Skin of body (tissue), 3 donors: Measurements from ENCODE around the gene CFB. TPM values are rescaled to one million over a fixed set of nuclear protein-coding genes. Genes with fewer than 3 reads are reported as not detected.
"Not testable (repeated sequence)": the region's sequence is repeated elsewhere in the genome, so short reads cannot be mapped to it uniquely, and the experiment has no call there.

Experiments
- DNase-seq: peaks from one replicate; lab custom pipeline; 2025; lab: John Stamatoyannopoulos, UW
- small RNA-seq: library from RNA; depleted of rRNA; stranded (forward); fragments of <200 nt; gene quantifications from one replicate; pipeline ENCODE3, GENCODE V24; 2014; ENCODE audit warnings: low replicate concordance
- total RNA-seq: library from RNA; depleted of rRNA; stranded (reverse); fragments of >200 nt; gene quantifications from one replicate; pipeline ENCODE4 v1.2.3, GENCODE V29; 2014

The CFB gene
- total RNA-seq, 1 donor from 2014 or later = 2.2 TPM

DNA sequence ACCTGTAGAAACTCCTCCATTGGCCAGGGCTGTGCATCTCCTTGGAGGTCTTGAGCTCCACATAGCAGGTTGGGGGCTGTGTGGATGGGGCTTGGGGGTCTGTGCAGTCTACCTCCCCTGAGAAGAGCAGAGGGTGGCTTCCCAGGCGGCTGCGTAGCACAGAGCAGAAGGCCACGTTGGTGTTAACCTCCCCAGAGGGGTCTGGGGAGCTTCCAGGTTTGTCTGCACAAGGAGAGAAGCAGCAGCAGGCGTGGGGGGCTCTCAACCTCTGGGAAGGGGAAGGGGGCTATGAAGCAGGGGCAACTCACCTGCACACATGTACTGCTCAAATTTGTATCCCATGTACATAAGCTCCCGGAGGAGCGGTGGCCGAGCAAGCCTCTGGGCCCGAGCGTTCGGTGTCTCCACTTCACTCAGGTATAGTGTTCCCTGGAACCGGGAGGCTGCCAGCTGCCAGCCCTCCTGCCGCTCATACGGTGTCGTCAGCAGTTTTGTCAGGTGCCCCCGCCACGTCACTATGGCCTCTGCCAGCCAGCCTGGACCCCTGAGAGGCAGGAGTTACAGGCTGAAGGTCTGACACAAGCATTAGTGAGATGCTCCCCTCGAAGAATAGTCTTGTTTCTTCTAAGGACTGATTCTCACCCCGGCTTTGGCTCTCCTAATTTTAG, 24.8 kb downstream of the CFB start:
- no peak for DNase-seq

DNA sequence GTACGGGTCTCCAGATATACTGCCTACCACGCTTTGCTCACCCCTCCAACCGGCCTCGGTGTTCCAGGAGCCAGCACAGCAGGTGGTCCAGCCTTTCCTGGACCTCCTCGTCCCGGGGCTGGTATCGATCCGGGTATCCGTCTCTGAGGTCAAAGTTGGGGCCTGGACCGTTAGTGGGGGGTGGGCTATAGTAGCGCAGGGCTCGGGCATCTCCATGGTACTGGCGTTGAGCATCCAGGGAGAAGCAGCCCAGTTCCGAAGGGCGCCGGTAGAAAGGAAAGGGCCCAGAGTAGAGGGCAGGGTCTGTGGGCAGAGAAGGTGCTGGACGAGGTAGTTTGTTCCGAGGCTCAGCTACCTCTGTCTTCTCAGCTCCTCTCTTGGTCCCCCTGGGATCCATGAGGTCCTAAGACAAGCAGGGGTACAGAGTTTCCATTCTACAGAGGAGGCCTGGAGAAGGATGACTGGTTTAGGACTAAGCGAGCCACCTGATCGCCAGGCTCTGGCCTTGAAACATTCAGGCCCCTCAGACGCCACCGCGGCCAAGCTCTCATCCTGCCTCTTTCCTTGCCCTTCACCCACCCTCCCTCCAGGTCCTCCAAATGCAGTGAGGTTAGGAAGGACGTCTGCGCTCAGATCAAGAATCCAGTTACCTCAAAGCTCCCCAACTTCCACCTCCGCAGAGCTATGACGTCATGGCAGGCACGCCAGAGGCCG, 25.5 kb downstream of the CFB start:
- DNase-seq = no peak

DNA sequence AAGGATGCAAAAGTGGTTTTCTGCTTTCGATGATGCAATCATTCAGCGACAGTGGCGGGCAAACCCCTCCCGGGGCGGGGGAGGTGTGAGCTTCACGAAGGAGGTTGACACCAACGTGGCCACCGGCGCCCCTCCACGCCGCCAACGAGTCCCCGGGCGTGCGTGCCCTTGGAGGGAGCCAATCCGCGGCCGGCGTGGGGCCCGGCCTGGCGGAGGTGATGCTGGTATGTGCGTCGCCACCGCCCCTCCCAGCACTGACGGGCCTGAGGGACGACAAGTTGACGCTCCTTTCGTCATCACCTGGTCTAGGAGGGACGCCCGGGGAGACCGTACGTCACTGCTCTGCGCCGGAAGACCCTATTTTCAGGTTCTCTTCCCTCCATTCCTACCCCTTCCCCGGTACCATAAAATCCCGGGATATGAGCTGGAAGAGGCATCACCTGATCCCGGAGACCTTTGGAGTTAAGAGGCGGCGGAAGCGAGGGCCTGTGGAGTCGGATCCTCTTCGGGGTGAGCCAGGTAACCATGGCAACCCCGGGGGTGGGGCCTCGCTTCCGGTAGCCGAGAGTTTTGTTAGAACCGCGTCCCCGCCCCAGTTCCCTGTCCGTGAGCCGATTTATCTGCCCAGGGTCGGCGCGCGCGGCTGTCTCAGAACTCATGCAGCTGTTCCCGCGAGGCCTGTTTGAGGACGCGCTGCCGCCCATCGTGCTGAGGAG, 26.3 kb downstream of the CFB start, which contains the start of gene DXO:
TSS of gene DXO (minus strand) at position 146 of the 716 bp plus-strand sequence. CDS start 463 bp downstream, outside the sequence.
- peak; percentile 97 for DNase-seq

DNA sequence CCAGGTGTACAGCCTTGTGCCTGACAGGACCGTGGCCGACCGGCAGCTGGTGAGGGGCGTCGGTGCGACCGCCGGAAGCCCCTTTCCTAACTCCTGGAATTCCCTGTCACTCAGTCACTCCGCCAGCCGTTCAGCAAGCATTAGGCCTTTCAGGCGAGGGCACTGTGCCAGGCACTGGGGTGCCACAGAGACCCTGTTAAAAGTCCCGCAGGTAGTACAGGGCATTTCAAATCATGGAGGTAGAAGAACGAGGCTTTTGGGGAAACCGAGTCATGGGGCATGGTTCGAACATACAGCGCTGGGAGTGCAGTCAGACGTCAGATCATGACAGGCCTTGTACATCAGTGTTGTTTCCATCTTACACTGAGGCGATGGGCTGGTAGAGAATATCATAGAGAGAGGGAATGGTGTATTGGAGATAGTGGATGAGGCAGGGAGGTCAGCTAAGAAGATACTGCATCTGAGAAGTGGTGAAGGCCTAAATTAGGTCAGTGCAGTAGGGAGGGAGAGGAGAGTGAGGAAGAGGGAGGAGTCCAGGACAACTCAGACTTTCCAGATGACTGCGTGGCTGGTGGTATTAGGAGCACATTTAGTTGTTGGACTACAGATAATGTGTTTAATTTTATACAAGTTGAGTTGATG, 26.9 kb downstream of the CFB start:
- DNase-seq = peak; percentile 29

DNA sequence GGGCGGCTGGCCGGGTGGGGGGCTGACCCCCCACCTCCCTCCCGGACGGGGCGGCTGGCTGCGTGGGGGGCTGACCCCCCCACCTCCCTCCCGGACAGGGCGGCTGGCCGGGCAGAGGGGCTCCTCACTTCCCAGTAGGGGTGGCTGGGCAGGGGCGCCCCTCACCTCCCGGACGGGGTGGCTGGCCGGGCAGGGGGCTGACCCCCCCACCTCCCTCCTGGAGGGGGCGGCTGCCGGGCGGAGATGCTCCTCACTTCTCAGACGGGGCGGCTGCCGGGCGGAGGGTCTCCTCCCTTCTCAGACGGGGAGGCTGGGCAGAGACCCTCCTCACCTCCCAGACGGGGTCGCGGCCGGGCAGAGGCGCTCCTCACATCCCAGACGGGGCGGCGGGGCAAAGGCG, 30.2 kb downstream of the CFB start:
- not testable (repeated sequence) for DNase-seq

DNA sequence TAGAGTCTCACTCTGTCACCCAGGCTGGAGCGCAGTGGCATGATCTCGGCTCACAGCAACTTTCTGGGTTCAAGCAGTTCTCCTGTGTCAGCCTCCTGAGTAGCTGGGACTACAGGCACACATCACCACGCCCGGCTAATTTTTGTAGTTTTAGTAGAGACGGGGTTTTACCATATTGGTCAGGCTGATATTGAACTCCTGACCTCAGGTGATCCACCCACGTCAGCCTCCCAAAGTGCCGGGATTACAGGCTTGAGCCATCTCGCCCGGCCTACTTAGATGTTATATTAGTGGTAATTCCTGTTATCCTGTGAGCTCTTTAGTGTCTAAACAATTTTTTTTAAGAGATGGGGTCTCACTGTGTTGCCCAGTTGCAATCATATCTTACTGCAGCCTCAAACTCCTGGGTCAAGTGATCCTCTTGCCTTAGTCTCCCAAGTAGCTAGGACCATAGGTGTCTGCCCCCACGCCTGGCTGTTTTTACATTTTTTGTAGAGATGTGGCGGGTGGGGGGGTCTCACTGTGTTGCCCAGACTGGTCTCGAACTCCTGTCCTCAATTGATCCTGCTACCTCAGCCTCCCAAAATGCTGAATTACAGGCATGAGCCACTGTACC, 32.0 kb downstream of the CFB start:
- no peak for DNase-seq

DNA sequence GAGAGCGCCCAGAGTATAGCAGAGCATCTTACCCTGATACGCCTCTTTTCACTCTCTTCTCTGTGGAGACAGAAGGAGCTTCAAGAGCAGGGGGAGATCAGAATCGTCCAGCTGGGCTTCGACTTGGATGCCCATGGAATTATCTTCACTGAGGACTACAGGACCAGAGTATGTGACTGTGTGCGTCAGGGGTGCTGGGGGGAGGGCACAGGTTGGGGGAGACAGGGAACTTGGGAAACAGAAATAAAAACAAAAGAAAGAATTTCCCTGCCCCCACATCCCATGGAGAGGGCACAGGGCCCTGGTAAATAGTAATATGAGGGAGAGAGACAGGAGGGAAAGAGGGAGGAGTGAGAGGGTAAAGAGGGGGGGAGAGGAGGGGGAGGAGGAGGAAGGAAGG, 32.9 kb downstream of the CFB start:
- DNase-seq = no peak

DNA sequence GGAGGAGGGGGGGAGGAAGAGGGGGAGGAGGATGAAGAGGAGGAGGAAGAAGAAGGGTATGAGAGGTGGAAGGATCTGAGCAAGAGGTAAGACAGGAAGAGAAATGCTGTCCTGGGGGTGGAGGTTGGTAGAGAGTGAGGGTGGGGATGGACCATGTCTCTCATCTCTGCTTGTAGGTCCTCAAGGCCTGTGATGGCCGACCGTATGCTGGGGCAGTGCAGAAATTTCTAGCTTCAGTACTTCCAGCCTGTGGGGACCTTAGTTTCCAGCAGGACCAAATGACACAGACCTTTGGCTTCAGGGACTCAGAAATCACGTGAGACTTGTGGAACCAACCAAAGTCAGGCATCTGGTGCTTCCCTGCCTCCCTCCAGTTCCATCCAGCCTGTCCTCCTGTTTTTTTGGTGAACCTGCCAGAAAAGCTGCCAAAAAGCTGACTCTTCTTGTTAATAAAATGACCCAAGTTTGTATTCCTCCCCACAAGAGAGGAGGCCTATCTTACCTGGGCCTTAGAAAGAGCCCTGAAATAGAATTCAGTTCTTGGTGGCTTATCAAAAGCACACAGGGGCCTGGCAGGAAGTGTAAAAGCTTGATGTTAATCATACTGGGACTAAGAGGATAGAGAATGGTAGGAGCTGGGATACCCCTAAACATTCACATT, 33.5 kb downstream of the CFB start:
- no peak for DNase-seq

DNA sequence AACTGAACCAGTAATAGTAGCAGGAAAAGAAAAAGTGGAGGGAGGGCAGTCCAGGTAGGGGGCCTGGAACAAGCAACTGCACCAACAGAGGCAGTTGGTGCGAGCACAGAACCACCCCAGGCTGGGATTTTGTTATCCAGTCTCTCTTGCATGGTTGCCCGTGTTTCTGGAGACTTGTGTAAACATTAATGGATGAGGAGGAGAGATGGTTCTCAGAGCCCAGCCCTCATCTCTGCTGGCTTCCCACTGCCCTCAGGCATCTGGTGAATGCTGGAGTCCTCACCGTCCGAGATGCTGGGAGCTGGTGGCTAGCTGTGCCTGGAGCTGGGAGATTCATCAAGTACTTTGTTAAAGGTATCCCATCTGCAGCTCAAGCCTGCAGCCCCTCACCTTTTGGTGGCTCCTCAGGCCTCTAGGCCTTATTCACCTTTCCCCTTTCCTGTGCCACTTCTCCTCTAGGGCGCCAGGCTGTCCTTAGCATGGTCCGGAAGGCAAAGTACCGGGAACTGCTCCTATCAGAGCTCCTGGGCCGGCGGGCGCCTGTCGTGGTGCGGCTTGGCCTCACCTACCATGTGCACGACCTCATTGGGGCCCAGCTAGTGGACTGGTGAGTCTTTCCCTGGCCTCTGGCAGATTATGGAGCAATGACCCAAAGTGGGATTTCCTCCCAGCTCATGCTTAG, 34.4 kb downstream of the CFB start:
- not testable (repeated sequence) for DNase-seq

DNA sequence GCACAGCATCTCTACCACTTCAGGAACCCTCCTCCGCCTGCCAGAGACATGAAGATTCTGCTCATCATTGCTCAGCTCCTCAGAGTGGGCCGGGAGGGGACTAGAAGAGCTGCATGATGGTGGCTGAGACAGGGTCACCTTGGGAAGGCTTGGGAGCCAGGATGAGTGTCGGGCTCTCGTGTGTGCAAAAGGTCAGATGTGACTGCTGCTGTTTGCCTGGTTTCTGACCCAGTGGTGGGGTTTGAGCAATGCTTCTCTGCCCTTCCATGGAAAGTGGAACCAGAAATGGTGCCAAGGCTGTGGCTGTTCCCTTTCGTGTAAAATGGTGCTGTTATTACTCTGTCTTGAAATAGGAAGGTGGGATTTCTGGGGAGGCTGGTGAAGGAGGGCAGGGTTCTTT, 35.1 kb downstream of the CFB start:
- DNase-seq = not testable (repeated sequence)

DNA sequence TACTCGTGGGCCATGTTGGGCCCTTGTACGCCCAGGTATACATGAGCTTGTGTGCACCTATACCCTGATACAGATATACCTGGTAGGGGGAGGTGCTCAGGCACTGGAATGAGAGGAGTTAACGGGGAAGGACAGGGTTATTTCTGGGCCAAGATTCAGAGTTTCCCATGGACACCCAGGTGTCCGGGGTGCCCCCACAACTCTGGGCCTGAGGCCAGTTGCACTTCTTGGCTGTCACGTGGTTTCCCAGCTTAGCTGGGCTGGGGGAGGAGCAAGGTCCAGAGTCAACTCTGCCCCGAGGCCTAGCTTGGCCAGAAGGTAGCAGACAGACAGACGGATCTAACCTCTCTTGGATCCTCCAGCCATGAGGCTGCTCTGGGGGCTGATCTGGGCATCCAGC, 35.8 kb downstream of the CFB start, which contains the start of gene C4A:
TSS of gene C4A (plus strand) at position 314 of the 400 bp plus-strand sequence. CDS start at position 365, 51 bp downstream.
- DNase-seq = not testable (repeated sequence)

DNA sequence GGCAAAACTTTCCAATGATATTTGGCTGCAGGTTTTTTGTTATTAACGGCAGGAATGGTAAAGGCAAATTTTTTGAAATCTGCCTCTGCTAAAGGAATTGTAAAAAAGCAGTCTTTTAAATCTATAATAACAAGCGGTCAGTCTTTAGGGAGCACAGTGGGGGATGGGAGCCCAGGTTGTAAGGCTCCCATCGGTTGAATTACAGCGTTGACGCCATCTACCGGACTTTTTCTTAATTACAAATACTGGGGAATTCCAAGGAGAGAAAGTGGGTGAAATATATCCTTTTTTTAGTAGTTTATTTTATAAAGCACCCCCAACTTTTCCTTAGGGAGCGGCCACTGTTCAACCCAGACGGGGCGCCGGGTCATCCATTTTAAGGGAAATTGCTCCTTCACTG, 43.5 kb downstream of the CFB start:
- not testable (repeated sequence) for DNase-seq

DNA sequence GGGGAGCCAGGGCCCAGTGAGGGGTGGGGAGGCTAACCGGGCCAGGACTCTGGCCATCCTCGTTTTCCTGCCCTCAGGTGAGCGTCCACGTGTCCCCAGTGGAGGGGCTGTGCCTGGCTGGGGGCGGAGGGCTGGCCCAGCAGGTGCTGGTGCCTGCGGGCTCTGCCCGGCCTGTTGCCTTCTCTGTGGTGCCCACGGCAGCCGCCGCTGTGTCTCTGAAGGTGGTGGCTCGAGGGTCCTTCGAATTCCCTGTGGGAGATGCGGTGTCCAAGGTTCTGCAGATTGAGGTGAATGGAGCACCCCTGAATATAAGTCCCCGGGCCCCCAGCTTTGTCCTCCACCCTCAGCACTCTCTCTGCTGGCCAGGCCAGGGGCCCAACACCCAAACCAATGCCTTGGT, 48.5 kb downstream of the CFB start:
- DNase-seq = not testable (repeated sequence)

DNA sequence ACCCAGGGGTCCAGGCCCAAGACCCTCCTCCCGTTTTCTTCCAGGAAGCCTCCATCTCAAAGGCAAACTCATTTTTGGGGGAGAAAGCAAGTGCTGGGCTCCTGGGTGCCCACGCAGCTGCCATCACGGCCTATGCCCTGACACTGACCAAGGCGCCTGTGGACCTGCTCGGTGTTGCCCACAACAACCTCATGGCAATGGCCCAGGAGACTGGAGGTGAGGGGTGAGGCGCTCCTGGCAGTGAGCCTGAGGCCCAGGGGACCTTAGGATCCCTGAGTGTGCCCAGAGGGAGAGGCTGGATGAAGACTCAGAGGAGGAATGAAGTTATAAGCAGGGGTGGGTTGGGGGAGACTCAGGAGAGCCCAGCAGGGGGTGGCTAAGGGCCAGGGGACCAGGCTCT, 50.5 kb downstream of the CFB start:
- not testable (repeated sequence) for DNase-seq

Small RNAs within 50 kb of the gene (small RNA-seq; reads per million reads assigned to genes)
- not detected for gene AL645922.1

Other genes with a start within 250 kb of the CFB start
- 36.0 TPM for gene ABHD16A, start 242.8 kb upstream of the CFB start, total RNA-seq
- gene LY6G6F, start 239.2 kb upstream of the CFB start, total RNA-seq = not detected
- 10.3 TPM for gene LY6G6D, start 230.7 kb upstream of the CFB start, total RNA-seq
- 20.4 TPM for gene LY6G6C, start 224.3 kb upstream of the CFB start, total RNA-seq
- gene MPIG6B, start 222.7 kb upstream of the CFB start, total RNA-seq = 0.59 TPM
- gene DDAH2, start 216.8 kb upstream of the CFB start, total RNA-seq = 62.2 TPM
- 185 TPM for gene CLIC1, start 209.6 kb upstream of the CFB start, total RNA-seq
- 9.1 TPM for gene MSH5, start 206.1 kb upstream of the CFB start, total RNA-seq
- 3.9 TPM for gene SAPCD1, start 183.4 kb upstream of the CFB start, total RNA-seq
- 0.99 TPM for gene VWA7, start 168.8 kb upstream of the CFB start, total RNA-seq
- gene VARS1, start 150.3 kb upstream of the CFB start, total RNA-seq = 29.1 TPM
- gene LSM2, start 139.1 kb upstream of the CFB start, total RNA-seq = 21.0 TPM
- 1.8 TPM for gene HSPA1L, start 130.8 kb upstream of the CFB start, total RNA-seq
- gene HSPA1A, start 130.6 kb upstream of the CFB start, total RNA-seq = 213 TPM
- gene HSPA1B, start 118.4 kb upstream of the CFB start, total RNA-seq = 286 TPM
- 19.0 TPM for gene NEU1, start 83.3 kb upstream of the CFB start, total RNA-seq
- gene SLC44A4, start 67.1 kb upstream of the CFB start, total RNA-seq = 0.10 TPM
- gene EHMT2, start 48.4 kb upstream of the CFB start, total RNA-seq = 25.6 TPM
- gene ZBTB12, start 44.0 kb upstream of the CFB start, total RNA-seq = 3.9 TPM
- 4.9 TPM for gene C2, start 18.4 kb upstream of the CFB start, total RNA-seq
- 46.1 TPM for gene NELFE, start 12.9 kb downstream of the CFB start, total RNA-seq
- 23.3 TPM for gene SKIC2, start 13.1 kb downstream of the CFB start, total RNA-seq
- 5.8 TPM for gene DXO, start 26.0 kb downstream of the CFB start, total RNA-seq
- 5.8 TPM for gene C4A, start 36.0 kb downstream of the CFB start, total RNA-seq
- gene C4B, start 68.7 kb downstream of the CFB start, total RNA-seq = 4.2 TPM
- not detected for gene CYP21A2, start 92.3 kb downstream of the CFB start, total RNA-seq
- 64.4 TPM for gene TNXB, start 163.2 kb downstream of the CFB start, total RNA-seq
- gene ATF6B, start 182.2 kb downstream of the CFB start, total RNA-seq = 23.1 TPM
- gene FKBPL, start 184.2 kb downstream of the CFB start, total RNA-seq = 5.0 TPM
- gene PRRT1, start 205.8 kb downstream of the CFB start, total RNA-seq = 0.20 TPM
- gene PPT2, start 208.0 kb downstream of the CFB start, total RNA-seq = 124 TPM
- gene EGFL8, start 218.5 kb downstream of the CFB start, total RNA-seq = 17.2 TPM
- gene AGPAT1, start 230.0 kb downstream of the CFB start, total RNA-seq = 13.6 TPM
- 28.5 TPM for gene RNF5, start 232.3 kb downstream of the CFB start, total RNA-seq
- gene AGER, start 238.2 kb downstream of the CFB start, total RNA-seq = 2.7 TPM
- gene PBX2, start 244.1 kb downstream of the CFB start, total RNA-seq = 51.6 TPM
- 4.1 TPM for gene GPSM3, start 246.5 kb downstream of the CFB start, total RNA-seq